Measurements from ENCODE around the gene AP5Z1.

Gene AP5Z1

DNA sequence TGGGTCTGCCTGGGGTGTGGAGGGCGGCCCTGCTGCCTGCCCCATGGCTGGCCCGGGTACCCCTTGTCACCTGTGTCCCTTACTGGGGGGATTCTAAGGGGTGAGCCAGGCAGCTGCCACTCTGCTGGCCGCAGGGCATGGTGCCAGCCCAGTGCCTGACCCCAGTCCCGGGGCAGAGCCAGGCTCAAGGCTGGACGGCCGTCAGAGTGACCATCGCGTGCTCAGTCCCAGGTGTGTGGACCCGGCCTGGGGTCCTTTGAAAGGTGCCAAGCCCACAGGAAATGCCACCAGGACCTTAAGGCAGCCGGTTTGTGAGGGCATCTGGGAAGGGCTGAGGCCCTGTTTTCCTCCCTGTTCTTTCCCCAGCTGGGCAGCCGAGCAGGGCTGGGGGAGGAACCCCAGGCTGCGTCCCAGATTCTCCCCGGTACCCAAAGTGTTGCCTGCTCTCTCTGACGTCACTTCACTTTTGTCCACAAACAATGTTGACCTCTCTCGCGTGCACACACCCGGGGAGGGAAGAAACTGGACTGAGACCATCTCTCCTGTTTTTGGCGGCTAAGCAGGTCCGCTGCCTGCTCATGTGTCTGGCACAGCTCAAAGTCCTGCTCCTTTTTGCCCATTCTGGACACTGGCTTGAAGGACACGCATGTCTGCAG is 48.8 kb downstream of the AP5Z1 start:
- no peak for DNase-seq

- no peak for DNase-seq
These were observed 49.7 kb downstream of the AP5Z1 start for GRCh38 chr7:4825081-4825480.

DNA sequence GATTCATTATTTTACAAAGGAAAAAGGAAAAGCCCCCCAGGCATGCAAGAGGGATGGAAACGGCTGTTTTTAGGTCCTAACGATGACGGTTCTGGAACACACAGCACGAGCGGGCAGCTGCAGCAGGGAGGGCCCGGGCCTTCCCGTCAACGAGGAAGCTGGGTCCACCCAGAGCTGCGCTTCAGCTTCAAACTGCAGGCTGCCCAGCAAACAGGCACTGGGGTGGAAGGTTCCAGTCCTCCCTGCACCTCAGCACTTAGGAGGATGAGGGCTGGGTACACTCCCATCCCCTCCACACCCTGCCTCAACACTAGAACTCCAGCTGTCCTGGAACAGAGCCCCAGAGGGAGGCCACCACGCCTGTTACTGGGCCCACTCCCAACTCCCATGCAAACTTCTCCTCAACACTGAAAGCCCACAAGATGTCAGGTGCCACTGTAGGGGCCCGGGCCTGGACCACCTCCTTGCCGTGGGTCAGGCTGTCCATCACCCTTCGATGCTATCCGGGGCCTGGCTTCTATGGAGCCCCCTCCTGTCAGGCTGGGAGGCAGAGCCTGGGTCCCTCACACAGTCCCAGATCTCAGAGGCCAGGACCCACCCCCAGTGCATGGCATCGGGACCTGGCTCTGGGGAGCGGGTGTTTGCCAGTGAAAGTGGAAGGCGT is 53.4 kb downstream of the AP5Z1 start:
- DNase-seq, result no peak

DNA sequence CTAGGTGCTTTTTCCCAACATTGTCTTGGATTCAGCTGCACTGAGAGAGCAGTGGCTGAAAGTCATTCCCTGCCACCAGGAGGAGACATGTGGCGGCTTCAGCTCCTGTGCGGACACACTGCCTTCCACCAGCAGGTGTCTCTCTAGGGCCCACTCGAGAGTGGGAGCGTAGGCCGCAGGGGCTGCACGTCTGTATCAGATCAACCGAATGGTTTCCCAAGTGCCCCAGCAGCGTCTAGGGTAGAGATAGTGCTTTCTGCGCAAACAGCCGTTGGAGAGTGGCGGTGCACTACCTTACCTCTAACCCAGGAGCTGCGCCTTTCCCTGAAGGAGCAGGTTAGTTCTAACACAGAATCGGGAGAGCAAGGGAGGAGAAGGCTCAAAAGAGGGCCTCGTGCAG is 54.8 kb downstream of the AP5Z1 start:
- DNase-seq, result peak; percentile 43

DNA sequence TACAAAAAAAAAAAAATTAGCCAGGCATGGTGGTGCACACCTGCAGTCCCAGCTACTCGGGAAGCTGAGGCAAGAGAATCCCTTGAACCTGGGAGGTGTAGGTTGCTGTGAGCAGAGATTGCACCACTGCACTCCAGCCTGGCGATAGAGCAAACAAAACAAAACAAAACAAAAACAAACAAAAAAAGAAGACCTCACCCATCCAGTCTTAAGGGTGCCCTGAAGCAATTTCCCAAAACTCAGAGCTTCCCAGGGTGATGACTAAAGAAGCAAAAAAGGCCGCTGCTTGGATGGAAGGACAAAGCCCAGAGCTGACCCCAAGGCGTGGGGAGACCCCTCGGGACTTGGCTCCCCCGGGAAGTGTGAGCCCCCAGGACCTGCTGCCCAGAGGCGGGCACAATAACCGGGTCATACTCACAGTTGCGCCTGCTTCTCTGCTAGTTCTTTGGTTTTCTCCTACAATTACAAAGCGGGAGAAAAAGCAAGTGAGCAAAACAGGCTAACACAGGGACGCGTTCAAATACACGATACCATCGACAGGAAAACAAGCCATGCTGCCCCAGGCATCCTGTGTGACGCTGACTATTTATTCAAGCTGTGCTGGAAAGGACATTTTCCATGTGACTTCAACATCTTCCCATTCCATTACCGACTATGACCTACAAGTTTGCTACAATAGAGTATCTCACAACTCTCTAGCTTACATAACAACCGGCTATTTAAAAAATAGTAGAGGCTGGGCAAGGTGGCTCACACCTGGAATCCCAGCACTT is 56.5 kb downstream of the AP5Z1 start:
- no peak for DNase-seq

GRCh38 chr7:4832711-4833110 is 57.3 kb downstream of the AP5Z1 start:
- no peak for DNase-seq

- no peak for DNase-seq
These were observed 57.8 kb downstream of the AP5Z1 start for GRCh38 chr7:4833176-4833575.

DNA sequence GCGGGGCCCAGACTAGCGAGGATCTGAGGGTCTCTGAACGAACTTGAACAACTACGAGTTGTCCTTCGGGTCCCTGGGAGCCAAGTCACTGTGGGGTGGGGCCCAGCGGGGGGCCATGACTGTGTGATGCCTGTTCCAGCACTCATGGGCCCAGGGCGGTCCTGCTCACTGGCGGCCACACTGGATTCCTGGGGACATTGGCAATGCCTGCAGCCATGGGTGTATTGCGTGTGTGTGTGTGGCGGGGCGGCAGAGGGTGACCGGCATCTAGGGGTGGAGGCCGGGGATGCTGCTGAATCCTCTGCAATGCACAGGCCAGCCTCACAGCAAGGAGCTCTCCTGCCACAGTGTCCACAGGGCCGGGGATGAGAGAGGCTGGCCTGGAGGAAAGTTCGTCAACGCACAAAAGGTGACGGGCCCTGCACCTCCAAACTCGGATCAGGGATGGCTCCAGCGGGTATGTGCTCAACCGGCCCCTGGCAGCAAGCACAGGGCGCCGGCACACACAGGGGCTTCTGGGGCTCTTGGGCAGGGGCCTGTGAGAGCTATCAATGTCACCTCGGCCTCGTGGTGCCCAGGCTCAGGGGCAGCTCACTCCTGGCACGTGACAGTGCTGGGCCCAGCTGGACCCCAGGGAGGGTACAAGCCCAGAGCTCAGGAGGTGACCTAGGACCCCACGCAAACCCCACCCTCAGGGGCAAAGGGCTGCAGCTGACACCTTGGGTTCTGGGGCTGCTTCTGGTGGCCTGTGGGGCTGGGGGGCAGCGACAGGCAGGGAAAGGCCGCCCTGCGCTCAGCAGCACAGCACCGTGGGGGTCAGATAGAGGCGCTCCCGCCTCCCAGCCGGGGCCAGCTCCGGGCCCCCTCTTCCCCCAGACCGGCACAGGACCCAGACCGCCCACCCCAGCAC is 58.5 kb downstream of the AP5Z1 start:
- DNase-seq, result no peak

DNA sequence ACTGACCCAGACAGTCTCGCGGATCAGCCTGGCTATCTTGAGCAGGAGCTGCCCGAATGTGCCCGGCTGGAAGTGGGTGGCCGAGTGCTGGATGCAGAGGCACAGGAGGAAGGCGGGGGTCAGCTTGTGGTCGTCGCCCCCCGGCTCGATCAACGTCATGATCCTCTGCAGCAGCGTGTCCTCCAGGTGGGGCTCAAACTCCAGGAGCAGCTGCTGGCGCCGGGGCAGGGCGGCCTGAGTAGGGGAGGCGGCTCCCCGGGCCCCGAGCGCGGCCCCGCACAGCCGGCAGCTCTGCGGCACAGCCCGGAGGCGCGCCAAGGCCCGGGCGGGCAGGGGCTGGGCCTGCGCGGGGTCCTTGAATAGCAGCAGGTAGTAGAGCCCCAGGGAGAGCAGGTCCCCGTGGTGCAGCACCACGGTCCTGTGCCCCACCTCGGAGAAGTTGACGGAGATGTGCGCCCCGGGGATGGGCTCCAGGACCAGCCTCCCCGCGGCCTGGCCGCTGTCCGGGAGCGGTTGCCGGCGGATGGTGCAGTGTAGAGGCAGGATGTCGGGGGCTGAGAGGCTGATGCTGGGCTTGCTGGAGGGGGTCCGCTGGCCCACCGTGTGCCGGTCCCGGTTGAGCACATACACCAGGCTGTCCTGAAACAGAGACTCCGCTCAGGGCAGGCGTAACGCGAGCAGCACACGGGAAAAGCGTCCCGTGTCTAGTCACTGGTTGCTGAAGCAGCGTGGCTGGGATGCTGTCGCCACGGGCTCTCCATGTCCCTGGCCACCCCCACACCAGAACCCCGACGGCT is 59.4 kb downstream of the AP5Z1 start:
- no peak for DNase-seq

- no peak for DNase-seq
These were observed 60.2 kb downstream of the AP5Z1 start for GRCh38 chr7:4835398-4836205.

GRCh38 chr7:4836206-4836661 is 60.8 kb downstream of the AP5Z1 start:
- no peak for DNase-seq

GRCh38 chr7:4837041-4837802 is 61.8 kb downstream of the AP5Z1 start:
- no peak for DNase-seq

DNA sequence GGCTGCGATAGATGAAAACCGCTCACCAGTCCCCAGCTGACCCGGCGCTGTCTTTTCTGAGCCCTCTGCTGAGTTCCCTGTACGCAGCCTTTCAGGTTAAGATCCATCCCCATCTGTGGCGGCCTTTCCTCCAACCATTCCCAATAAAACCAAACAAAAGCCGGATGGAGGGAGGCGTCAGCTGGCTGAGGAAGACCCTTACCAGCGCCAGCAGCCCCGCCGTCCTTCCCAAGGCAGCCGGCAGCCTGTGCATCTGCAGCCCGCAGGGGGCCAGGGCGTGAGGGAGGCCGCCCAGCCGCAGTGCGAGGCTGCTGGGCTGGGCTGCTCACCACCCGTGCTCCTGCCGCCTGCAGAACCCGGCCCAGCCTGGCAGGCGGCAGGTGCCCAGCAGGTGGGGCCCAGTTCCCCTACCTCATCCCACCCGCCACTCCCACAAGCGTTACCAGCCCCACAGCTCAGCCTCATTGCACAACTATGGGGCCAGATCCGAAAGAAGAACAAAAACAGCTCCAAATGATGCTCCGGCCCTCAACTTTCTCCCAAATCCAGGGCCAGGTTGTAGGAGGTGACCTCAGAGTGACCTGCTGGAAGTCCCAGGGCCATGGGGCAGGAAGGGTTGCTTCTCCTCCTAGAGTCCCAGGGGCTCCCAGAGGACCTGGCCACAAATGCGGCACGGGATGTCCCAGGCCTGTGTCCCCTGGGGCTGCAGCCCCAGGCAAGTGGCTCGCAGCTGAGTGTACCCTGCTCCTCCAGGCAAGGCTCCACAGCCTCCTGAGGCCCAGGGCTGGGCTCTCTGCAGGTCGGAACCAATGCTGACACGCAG is 62.6 kb downstream of the AP5Z1 start:
- no peak for DNase-seq

GRCh38 chr7:4838626-4839334 is 63.4 kb downstream of the AP5Z1 start:
- DNase-seq, result no peak

GRCh38 chr7:4840079-4840501 is 64.7 kb downstream of the AP5Z1 start:
- no peak for DNase-seq

Measured in effector CD8-positive, alpha-beta T cell (primary cell).